22Rv1 (cell line): Measurements from ENCODE around the gene ASCL1.

Experiments used
- CTCF ChIP-seq: fragments of 450-650 bp; IDR thresholded peaks from 2 replicates; pipeline ENCODE4 v1.5.1; 2017; ENCODE audit warnings: mild to moderate bottlenecking
- ZFX ChIP-seq: fragments of 450-650 bp; IDR thresholded peaks from 2 replicates; pipeline ENCODE4 v1.6.1; 2017; ENCODE audit warnings: antibody characterized with exemption, borderline replicate concordance

GRCh38 chr12:102939059-102939458 lies 18.4 kb upstream of the ASCL1 start:
- no peak for TF ChIP-seq CTCF
- TF ChIP-seq ZFX: no peak
